Fibroblast of villous mesenchyme (primary cell): ENCODE results near the gene KCNK10. TPM values are rescaled to one million over a fixed set of nuclear protein-coding genes. Genes with fewer than 3 reads are reported as not detected.

Experiments used
- DNase-seq: peaks from one replicate; pipeline ENCODE4 v3.0.0-alpha.2; 2010; ENCODE audit warnings: low read depth
- H3K4me3 ChIP-seq: 2 replicates; pipeline ENCODE4 v1.5.1; 2011; ENCODE audit warnings: low read depth, mild to moderate bottlenecking, low read length
- CTCF ChIP-seq: IDR thresholded peaks from 2 replicates; pipeline ENCODE4 v1.5.1; 2012; ENCODE audit warnings: low read depth, mild to moderate bottlenecking, low read length; ENCODE audit not compliant: insufficient read depth
- total RNA-seq: library from RNA; depleted of rRNA; stranded (reverse); fragments of >200 nt; gene quantifications from 2 replicates; pipeline ENCODE4 v1.2.3, GENCODE V29; 2012

The KCNK10 gene
- total RNA-seq, 1 donor: not detected

DNA sequence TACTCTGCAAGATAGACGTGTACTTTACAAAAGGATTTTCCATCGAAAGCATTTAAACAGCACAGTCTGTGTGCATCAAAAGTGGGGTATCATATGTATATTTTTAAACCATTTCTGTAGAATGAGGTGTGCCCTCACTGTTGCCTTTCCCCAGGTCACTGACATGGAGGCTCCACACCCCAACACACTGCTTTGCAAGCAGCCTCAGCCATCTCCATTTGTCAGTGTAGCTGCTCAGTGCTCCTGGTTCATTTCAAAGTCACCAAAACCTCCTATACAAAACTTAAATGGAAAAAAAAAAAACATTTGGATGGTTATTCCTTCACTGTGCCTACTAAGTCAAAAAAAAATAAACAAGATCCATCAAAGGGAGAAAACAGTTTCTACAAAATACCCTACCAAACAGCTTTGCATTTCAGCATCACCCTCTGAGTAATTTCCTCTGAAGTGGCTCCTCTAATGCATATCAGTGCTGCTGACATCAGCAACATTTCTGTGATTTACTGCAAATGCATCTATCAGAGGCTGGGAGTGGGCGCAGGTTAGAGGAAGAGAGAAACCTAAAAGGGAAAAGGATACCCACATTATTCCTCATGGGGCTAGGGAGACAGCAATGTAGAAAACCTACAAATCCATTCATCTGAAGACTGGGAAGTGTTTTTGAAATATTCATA lies 46.0 kb downstream of the KCNK10 start:
- TF ChIP-seq CTCF: no peak
- no peak for DNase-seq

DNA sequence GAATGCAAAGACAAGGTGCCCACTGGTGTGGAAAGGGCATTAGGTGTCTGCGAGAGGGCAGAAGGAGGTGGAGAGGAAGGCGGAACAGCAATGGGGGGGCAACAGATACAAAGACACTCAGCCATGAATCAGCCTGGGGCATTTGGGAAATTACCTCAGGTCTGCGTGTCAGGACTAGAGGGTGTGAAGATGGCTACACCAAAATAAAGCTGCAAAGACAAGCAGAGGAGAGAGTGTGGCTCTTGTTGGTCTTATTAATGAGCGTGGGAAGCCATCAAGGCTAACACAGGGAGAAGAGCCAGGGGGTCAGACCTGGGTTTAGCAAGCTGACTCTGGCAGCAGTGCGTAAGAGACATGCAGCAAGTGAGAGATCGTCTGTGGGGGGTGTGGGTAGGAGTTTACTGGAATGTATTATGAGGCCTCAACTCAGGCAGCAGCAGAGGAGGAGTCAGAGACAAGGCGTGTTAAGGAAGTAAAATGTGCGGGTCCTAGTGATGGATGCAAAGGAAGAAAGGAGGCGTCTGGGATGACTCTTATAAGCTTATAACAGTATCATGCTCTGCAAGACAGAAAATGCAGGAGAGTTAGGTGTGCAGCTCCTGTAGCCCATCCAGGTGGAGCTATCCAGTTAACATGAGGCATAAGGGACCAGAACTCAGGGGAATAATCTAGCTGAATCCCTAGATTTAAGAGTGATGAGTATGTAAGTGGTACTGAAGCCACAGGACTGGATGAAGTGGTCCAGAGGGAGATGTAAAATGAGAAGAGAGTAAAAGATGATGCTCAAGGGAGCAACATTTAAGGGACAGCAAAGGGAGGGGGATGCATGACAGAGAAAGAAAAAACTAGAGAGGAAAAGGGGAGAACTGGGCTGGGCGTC lies 50.4 kb downstream of the KCNK10 start:
- TF ChIP-seq CTCF: no peak
- H3K4me3 ChIP-seq: no peak overlapping the region
- no peak for DNase-seq

More for the DNA sequence above, 46.0 kb downstream of the KCNK10 start:
- no peak overlapping the region for H3K4me3 ChIP-seq

DNA sequence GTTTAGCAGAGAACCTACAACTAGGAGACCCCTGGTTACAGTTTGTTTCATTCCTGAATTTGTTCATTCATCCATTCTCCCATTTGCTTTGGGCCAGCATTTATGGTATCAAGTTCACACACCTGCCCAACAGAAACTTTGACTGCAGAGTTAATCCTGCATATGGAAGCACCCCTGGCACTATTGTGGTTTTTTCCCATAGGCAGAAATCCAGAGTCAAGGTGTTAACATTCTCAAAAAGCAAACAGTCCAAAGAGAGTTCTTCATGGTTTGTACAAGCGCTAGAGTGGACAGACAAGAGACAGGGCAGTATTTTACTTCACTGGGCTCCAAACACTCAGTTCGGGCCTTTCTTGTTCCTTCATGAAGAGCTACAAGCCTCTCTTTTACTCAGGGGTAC lies 51.9 kb downstream of the KCNK10 start:
- no peak overlapping the region for H3K4me3 ChIP-seq
- no peak for DNase-seq
- no peak for TF ChIP-seq CTCF

GRCh38 chr14:88270776-88271175 lies 52.3 kb downstream of the KCNK10 start:
- DNase-seq: no peak
- H3K4me3 ChIP-seq: no peak overlapping the region
- no peak for TF ChIP-seq CTCF

- DNase-seq: no peak
- H3K4me3 ChIP-seq: no peak overlapping the region
- no peak for TF ChIP-seq CTCF
Observed at GRCh38 chr14:88269806-88270420, 53.2 kb downstream of the KCNK10 start.

GRCh38 chr14:88266474-88266873 lies 56.6 kb downstream of the KCNK10 start:
- no peak for DNase-seq
- H3K4me3 ChIP-seq: no peak overlapping the region
- no peak for TF ChIP-seq CTCF
